Measurements from ENCODE around the gene FZD2. TPM values are rescaled to one million over a fixed set of nuclear protein-coding genes. Genes with fewer than 3 reads are reported as not detected.

Gene FZD2
- total and polyA plus RNA-seq, 4 donors, result 0.37 to 0.61 (median 0.42) TPM; not detected in 1

- no peak overlapping the region for H3K27ac ChIP-seq (ENCODE audit: low read depth in 1 of 2, low read length in 2 of 2)
- H3K4me1 ChIP-seq (ENCODE audit: control insufficient read depth in 4 of 4, insufficient read depth in 4 of 4, low read length in 3 of 4), result peaks cover 9 to 20% (median 11%) of the 10 kb centered on the region in 4 donors
- H3K9me3 ChIP-seq (ENCODE audit: control insufficient read depth in 4 of 4, low read length in 3 of 4), result peaks cover 0 to 3% (median 0%) of the 10 kb centered on the region in 4 donors
- no peak overlapping the region for H3K4me3 ChIP-seq (ENCODE audit: low read depth in 1 of 3, low read length in 3 of 3)
- no peak overlapping the region for H3K9ac ChIP-seq (ENCODE audit: low read depth in 1 of 2, low read length in 2 of 2)
- H3K36me3 ChIP-seq (ENCODE audit: control insufficient read depth in 4 of 4, insufficient read depth in 3 of 4, low read depth in 1 of 4, low read length in 3 of 4), result no peaks in the 10 kb centered on the region
- WGBS, result 30% methylated on average over 16 of the region's 16 CpGs
- TF ChIP-seq HNF4G (IDR thresholded peaks at IDR 0.05) (no peak), EGR1 (IDR thresholded peaks at IDR 0.05; ENCODE audit: low read depth in 2 of 2) (no peak), HNF4A (conservative IDR thresholded peaks at IDR 0.05) (no peak), RAD21 (IDR thresholded peaks at IDR 0.05) (no peak), TAF1 (conservative IDR thresholded peaks at IDR 0.05) (no peak), FOXA1 (IDR thresholded peaks at IDR 0.05) (no peak), RXRA (IDR thresholded peaks at IDR 0.05) (no peak)
- no peak for DNase-seq (ENCODE audit: low spot score)
- peaks cover 0 to 24% (median 2%) of the 10 kb centered on the region in 4 donors for H3K27me3 ChIP-seq (ENCODE audit: control insufficient read depth in 4 of 4, insufficient read depth in 4 of 4, low read length in 3 of 4)
Measured at GRCh38 chr17:44559634-44560554, 2.6 kb downstream of the FZD2 start.

DNA sequence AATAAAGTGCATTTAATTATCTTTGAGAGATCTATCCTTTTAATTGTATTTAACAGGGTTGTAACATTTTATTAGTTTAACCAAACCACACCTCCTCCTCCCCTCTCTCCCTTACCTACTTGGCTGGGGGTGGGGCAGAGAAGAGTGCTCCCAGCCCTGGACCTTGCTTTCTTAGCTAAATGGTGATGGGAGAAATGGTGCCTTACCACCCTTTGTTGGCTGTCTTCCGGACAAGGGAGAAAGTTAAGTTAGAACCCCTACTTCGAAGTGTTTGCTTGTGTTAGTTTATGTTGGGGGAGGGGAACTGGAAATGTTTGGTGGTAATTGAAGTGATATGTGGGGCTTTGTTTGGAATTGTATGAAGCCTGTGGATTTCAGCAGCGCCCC lies 3.9 kb downstream of the FZD2 start:
- no peak overlapping the region for H3K4me3 ChIP-seq (ENCODE audit: low read depth in 1 of 3, low read length in 3 of 3)
- peaks cover 7 to 18% (median 11%) of the 10 kb centered on the region in 4 donors for H3K4me1 ChIP-seq (ENCODE audit: control insufficient read depth in 4 of 4, insufficient read depth in 4 of 4, low read length in 3 of 4)
- no peak for DNase-seq (ENCODE audit: low spot score)
- WGBS, result 18% methylated on average over 3 of the region's 3 CpGs
- H3K27me3 ChIP-seq (ENCODE audit: control insufficient read depth in 4 of 4, insufficient read depth in 4 of 4, low read length in 3 of 4), result peaks cover 0 to 19% (median 0%) of the 10 kb centered on the region in 4 donors
- H3K9me3 ChIP-seq (ENCODE audit: control insufficient read depth in 4 of 4, low read length in 3 of 4), result peaks cover 4 to 8% (median 6%) of the 10 kb centered on the region in 4 donors
- H3K36me3 ChIP-seq (ENCODE audit: control insufficient read depth in 4 of 4, insufficient read depth in 3 of 4, low read depth in 1 of 4, low read length in 3 of 4), result no peaks in the 10 kb centered on the region
- no peak for TF ChIP-seq SP1 (IDR thresholded peaks at IDR 0.05)
- no peak overlapping the region for H3K9ac ChIP-seq (ENCODE audit: low read depth in 1 of 2, low read length in 2 of 2)
- H3K27ac ChIP-seq (ENCODE audit: low read depth in 1 of 2, low read length in 2 of 2), result no peak overlapping the region

- H3K9ac ChIP-seq (ENCODE audit: low read depth in 1 of 2, low read length in 2 of 2), result no peak overlapping the region
- H3K4me1 ChIP-seq (ENCODE audit: control insufficient read depth in 4 of 4, insufficient read depth in 4 of 4, low read length in 3 of 4), result no peaks in the 10 kb centered on the region
- peaks cover 4 to 7% (median 6%) of the 10 kb centered on the region in 4 donors for H3K9me3 ChIP-seq (ENCODE audit: control insufficient read depth in 4 of 4, low read length in 3 of 4)
- DNase-seq (ENCODE audit: low spot score), result no peak
- no peak overlapping the region for H3K4me3 ChIP-seq (ENCODE audit: low read depth in 1 of 3, low read length in 3 of 3)
- H3K36me3 ChIP-seq (ENCODE audit: control insufficient read depth in 4 of 4, insufficient read depth in 3 of 4, low read depth in 1 of 4, low read length in 3 of 4), result no peaks in the 10 kb centered on the region
- TF ChIP-seq RXRA (IDR thresholded peaks at IDR 0.05), result no peak
- no peak for TF ChIP-seq GABPA (IDR thresholded peaks at IDR 0.05 in 1 of 2, conservative IDR thresholded peaks at IDR 0.05 in 1 of 2)
- no peak for TF ChIP-seq NR2F2 (IDR thresholded peaks at IDR 0.05)
- no peak for TF ChIP-seq EGR1 (IDR thresholded peaks at IDR 0.05; ENCODE audit: low read depth in 2 of 2)
- no peak for TF ChIP-seq SP1 (IDR thresholded peaks at IDR 0.05)
- no peak for TF ChIP-seq HNF4G (IDR thresholded peaks at IDR 0.05)
- no peak for TF ChIP-seq YY1 (IDR thresholded peaks at IDR 0.05)
- TF ChIP-seq JUND (IDR thresholded peaks at IDR 0.05), result no peak
- TF ChIP-seq HNF4A (conservative IDR thresholded peaks at IDR 0.05), result no peak
- TF ChIP-seq RAD21 (IDR thresholded peaks at IDR 0.05), result no peak
- TF ChIP-seq ZBTB33 (IDR thresholded peaks at IDR 0.05), result no peak
- TF ChIP-seq FOXA1 (IDR thresholded peaks at IDR 0.05), result no peak
- no peak for TF ChIP-seq CTCF (IDR thresholded peaks at IDR 0.05; ENCODE audit: low read depth, low read length, missing input control)
- TF ChIP-seq, protein P1, sequence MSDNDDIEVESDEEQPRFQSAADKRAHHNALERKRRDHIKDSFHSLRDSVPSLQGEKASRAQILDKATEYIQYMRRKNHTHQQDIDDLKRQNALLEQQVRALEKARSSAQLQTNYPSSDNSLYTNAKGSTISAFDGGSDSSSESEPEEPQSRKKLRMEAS (IDR thresholded peaks at IDR 0.05), result no peak
- TF ChIP-seq TAF1 (conservative IDR thresholded peaks at IDR 0.05), result no peak
- WGBS, result 78% methylated on average over 7 of the region's 7 CpGs
- H3K27ac ChIP-seq (ENCODE audit: low read depth in 1 of 2, low read length in 2 of 2), result no peak overlapping the region
- H3K27me3 ChIP-seq (ENCODE audit: control insufficient read depth in 4 of 4, insufficient read depth in 4 of 4, low read length in 3 of 4), result peaks cover 0 to 11% (median 0%) of the 10 kb centered on the region in 4 donors
Measured at GRCh38 chr17:44564429-44564828, 7.1 kb downstream of the FZD2 start.
